ENCODE data around the gene MYO10.
"Not testable (repeated sequence)": the region's sequence is repeated elsewhere in the genome, so short reads cannot be mapped to it uniquely, and the experiment has no call there.

MYO10 gene

DNA sequence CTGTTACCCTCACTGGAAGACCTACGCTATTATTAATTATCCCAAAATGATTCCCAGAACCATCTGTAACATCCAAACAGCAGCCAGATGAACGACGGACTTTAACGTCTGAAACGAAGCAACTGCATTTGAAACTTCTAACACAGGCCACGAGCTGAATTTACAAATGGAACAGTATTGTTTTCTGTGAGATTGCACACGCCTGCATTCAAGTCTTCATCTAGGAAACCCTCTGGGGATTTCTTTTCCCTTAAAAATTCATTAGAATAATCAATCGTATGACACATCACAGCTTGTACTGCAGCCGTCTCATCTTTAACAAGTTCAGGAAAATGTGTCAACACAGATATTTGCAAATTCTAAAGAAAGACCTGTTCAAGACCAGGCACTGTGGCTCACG lies 80.2 kb downstream of the MYO10 start:
- DNase-seq = no peak

DNA sequence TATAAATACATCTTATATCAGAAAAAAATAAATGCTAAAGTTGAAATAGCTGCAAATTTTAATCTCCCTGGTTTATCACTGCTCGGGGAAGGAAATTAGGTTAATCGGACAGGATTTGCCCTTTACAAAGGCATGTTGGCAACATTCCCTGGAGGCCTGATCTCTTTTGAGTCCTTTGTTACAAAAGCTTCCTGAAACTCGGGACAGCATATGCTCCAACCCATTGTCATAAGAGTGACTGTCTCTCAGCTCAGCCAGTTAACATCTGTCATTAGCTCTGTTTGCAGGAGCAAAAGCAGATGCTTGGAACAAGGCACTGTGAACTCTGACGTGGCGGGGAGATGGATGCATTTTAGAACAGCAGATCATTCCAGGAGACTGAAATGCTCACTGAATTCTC lies 80.6 kb downstream of the MYO10 start:
- no peak for DNase-seq

DNA sequence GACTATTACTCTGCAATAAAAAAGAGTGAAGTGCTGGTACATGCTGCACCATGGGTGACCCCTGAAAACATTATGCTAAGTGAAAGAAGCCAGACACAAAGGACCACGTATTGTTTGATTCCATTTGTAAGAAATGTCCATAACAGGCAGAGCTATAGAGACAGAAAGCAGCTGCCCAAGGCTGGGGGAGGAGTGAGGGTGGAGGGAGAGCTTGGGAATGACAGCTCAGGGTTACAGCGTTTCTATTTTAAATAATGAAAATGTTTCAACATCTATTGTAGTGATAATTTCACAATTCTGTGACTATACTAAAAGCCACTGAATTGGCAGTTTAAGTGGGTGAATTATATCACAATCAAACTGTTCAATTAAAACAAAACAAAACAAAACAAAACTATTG lies 81.7 kb downstream of the MYO10 start:
- DNase-seq = no peak

DNA sequence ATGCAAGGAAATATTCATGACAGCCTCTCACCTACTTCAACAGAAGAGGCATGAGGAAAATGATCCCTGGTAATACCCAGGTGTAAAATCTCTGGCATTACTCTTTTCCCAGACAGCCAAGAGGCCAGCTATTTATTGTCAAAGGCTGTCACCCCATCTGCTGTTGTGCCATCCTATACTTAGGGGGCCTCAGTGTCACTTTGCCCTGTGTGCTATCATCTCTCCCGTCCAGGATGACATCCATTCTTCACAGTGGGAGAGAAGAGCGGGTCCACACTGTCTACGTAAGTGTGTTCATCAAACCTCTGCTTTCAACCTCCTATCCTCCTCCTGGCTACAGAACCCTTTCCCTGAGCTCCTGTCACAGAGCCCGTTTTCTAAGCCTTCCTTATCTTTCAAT lies 82.6 kb downstream of the MYO10 start:
- no peak for DNase-seq

DNA sequence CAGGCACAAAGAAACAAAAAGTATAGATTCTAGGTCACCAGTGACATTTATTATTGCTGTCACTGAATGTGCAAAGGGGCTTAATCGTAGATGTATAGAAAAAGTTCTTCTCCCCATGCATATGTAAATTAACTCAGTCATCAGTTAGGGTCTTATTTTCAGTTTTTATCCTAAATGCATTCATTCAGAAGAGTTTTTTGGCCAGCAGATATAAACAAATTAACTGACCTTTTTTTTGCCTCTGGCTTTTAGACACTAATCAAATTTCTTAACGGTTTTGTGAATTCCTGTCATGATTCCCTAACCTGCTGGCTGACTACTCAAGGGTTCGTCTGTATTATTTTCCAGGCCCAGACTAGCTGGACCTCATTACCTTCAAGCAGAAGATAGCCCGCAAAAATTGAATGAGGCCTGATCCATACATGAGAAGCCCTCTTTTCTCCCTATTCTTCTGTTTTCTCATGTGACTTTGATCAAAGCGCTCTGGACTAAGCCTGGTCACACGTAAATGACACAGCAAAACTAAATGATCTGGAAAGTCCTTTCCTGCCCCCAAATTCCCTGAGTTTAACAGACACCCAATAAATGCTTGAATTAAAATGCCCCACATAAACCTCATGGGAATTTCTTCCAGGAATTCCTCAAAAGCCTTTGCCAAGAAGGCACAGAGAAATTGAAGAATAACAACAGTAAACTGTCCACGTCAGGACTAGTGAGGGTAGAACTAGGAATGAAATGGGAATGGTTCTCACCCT lies 83.7 kb downstream of the MYO10 start:
- no peak for DNase-seq

- DNase-seq = no peak
These were observed 86.3 kb downstream of the MYO10 start for GRCh38 chr5:16849775-16850174.

DNA sequence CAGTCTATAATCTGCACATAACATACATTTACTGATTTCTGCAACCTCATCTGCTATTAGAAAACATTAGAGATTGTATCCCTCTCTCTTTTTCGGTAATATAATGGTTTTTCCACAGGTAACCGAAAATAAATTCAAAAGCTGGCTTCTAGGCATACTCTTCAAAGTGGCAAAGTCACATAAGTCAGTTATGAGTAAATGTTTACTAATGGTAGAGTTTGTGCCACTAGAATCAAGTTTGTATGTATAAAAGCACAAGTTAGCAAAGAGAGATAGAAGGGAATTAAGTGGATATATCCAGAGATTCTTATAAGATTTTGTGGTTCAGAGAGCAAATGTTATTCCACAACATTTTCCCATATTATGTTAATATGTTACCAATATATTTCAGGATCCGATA lies 86.9 kb downstream of the MYO10 start:
- DNase-seq = no peak

DNA sequence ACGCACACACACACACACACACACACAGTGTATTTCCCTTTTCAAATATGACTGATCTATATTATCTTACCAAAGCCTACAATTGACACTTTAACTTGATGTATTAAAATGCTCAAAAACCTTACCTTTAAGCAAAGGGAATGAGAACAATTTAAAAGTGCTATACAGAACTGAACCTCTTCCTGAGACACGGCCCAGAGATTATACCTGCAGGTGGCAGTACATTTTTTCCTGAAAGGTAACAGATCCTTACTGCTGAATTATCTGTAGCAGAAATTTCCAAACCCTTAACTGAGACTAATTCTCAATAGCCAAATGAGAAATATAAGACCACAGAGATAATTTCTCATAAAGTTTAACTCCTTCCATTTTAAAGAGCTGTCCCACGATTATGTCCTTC lies 91.1 kb downstream of the MYO10 start:
- no peak for DNase-seq

DNA sequence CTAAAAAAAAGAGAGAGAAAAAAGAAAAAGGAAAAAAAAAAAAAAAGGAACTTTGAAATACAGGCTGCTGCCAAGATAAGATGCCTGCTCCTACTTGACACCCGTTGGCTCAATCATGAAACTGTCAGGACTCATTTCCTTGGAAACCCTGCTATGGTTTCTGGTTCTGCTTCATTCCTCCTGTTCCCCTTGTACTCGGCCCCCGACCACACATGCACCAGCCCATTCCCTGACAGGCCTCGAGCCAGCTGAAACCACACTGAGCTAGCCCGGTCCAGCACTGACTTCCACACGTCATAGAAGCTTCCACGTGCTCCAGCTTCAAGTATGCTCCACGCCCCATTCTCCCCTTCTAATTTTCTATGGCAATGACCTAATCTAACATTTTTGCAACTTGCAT lies 93.2 kb downstream of the MYO10 start:
- no peak for DNase-seq

GRCh38 chr5:16841416-16841815 lies 94.7 kb downstream of the MYO10 start:
- DNase-seq = no peak

- DNase-seq = no peak
These were observed 98.8 kb downstream of the MYO10 start for GRCh38 chr5:16837305-16837704.

- DNase-seq = no peak
These were observed 102.1 kb downstream of the MYO10 start for GRCh38 chr5:16834029-16834428.

- DNase-seq = not testable (repeated sequence)
These were observed 104.8 kb downstream of the MYO10 start for GRCh38 chr5:16831326-16831725.

DNA sequence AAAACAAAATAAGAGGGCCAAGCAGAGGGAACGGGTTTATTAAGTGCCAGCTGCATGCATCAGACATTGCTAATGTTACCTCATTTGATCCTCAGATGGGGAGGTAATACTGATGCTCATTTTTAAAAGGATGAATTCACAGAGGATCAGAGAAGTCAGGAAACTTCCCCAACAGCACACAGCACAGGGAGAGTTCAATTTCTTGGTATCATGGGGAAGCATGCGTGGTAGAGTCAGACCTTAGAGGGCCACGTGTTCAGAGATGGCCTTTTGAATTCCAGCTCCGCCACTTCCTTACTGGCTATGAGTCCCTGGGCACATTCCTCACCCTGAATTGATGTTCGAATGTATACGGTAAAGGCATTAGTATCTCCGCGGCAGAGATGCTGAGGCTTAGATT lies 108.3 kb downstream of the MYO10 start:
- no peak for DNase-seq

GRCh38 chr5:16826379-16827125 lies 109.5 kb downstream of the MYO10 start:
- DNase-seq = no peak

- no peak for DNase-seq
These were observed 116.4 kb downstream of the MYO10 start for GRCh38 chr5:16819522-16820167.

DNA sequence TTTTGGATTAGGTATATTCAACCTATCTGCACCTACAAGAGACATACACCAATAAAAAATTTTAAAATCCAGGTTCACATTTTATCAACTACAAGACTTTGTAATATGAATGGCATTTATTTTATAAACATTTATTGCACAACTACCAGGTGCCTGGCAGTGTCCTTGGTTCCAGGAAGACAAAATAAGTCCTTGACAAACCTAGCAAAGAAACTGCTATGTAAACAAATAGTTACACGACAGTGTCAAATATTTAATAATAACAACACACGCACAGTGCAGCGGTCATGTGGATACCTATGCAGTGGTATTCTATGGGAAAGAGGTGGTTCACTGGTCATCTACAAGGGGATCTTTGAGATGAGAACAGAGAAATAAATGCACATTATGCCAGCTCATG lies 120.7 kb downstream of the MYO10 start:
- DNase-seq = no peak

GRCh38 chr5:16812911-16813310 lies 123.2 kb downstream of the MYO10 start:
- no peak for DNase-seq

- DNase-seq = no peak
These were observed 123.6 kb downstream of the MYO10 start for GRCh38 chr5:16812448-16812847.

DNA sequence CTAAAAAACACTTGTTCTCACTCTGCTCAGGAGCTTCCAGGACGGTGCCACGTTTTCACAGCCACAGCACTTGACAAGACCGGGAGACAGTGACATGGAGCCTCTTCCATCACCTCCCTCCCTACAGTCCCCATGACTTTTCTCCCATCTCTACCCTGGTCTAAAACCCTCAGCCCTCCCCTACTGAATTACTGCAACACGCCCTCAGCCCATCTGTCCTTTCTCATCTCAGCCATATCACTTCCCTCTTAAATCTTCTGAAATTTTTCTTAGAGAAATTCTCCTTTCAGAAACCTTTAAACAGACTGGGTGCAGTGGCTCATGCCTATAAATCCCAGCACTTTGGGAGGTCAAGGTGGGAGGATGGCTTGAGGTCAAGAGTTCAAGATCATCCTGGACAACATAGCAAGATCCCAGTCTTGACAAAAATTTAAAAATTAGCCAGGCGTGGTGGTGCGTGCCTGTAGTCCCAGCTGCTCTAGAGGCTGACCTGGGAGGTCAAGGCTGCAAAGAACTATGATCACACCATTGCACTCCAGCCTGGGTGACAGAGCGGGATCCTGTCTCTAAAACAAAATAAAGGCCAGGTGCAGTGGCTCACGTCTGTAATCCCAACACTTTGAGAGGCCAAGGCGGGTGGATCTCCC lies 125.8 kb downstream of the MYO10 start:
- DNase-seq = no peak

GRCh38 chr5:16809395-16810207 lies 126.5 kb downstream of the MYO10 start:
- DNase-seq = no peak

GRCh38 chr5:16809010-16809394 lies 127.1 kb downstream of the MYO10 start:
- DNase-seq = no peak

DNA sequence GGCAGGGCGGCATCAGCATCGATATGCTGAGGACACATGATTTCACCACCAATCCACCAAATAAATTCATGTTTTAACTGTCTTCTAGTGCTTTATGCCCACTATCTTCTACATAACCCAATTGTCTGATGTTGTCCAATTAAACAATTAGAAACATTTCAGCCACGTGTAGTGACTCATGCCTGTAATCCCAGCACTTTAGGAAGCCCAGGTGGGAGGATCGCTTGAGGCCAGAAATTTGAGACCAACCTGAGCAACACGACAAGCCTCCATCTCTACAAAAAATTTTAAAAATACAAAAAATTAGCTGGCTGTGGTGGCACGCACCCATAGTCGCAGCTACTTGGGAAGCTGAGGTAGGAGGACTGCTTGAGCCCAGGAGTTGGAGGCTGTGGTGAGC lies 128.1 kb downstream of the MYO10 start:
- DNase-seq = no peak

Measured in GF-D8 (cell line).